ENCODE results near the gene MYO1H. TPM values are rescaled to one million over a fixed set of nuclear protein-coding genes. Genes with fewer than 3 reads are reported as not detected.

Gene MYO1H
- total and polyA plus RNA-seq, 2 of the 8 experiments (the other 6 are each of a cell fraction or from before 2014, with no cell fraction given): 0.03 TPM; not detected in 1

GRCh38 chr12:109494348-109494881 is 146.7 kb downstream of the MYO1H start:
- Histone ChIP-seq H3K27ac (ENCODE audit: low read depth, low read length) (no peak overlapping the region), H3K27me3 (replicated peaks in 1 of 4; ENCODE audit: control insufficient read depth in 3 of 4, extremely low read depth in 1 of 4, insufficient read depth in 3 of 4, low read length in 3 of 4) (no peaks in the 10 kb centered on the region), H2BK120ac (replicated peaks; ENCODE audit: low read depth, low read length) (no peak overlapping the region), H3K4ac (replicated peaks; ENCODE audit: insufficient read length, low read depth, low read length) (no peak overlapping the region), H3K79me2 (ENCODE audit: control insufficient read depth in 1 of 2, insufficient read depth in 2 of 2, low read length in 2 of 2) (no peaks in the 10 kb centered on the region), H3K9ac (replicated peaks in 1 of 4; ENCODE audit: extremely low read depth in 1 of 4, low read depth in 3 of 4, low read length in 3 of 4) (no peak overlapping the region), H3K23me2 (ENCODE audit: low read depth, low read length) (no peaks in the 10 kb centered on the region), H3K4me3 (ENCODE audit: extremely low read depth in 1 of 4, insufficient read depth in 2 of 4, low read depth in 3 of 4, low read length in 4 of 4) (no peak overlapping the region), H3K23ac (ENCODE audit: insufficient read length) (no peak overlapping the region), H2AFZ (ENCODE audit: low read length) (no peak overlapping the region), H2BK5ac (ENCODE audit: low read depth, low read length) (no peak overlapping the region), H2AK5ac (ENCODE audit: low read depth, low read length) (no peak overlapping the region), H3K79me1 (ENCODE audit: low read depth, low read length) (no peaks in the 10 kb centered on the region), H3K4me1 (replicated peaks in 1 of 4; ENCODE audit: control insufficient read depth in 3 of 4, insufficient read depth in 4 of 4, low read length in 3 of 4) (no peaks in the 10 kb centered on the region), H3K56ac (replicated peaks; ENCODE audit: insufficient read length, low read depth, low read length) (no peak overlapping the region), H2BK12ac (ENCODE audit: low read depth, low read length) (no peak overlapping the region), H3K9me3 (ENCODE audit: insufficient read depth in 2 of 2, low read depth in 1 of 2, low read length in 1 of 2) (0 out of 4 replicates have a peak, but pooled peaks cover 0 to 4% of the 10 kb centered on the region in 2 experiments), H4K5ac (ENCODE audit: insufficient read length, low read depth, low read length) (no peak overlapping the region), H3K36me3 (ENCODE audit: control insufficient read depth in 2 of 4, insufficient read depth in 4 of 4, low read length in 3 of 4) (peaks cover 0 to 39% (median 24%) of the 10 kb centered on the region in 4 experiments; a peak in 6 of 8 replicates), H2BK15ac (ENCODE audit: low read length) (no peak overlapping the region), H4K91ac (replicated peaks; ENCODE audit: insufficient read length, low read length) (no peak overlapping the region), H4K8ac (ENCODE audit: extremely low read depth, insufficient read depth, low read length) (no peak overlapping the region), H3K18ac (ENCODE audit: extremely low read depth, low read length) (no peak overlapping the region), H3K14ac (ENCODE audit: insufficient read length) (no peak overlapping the region), H3K4me2 (ENCODE audit: insufficient read depth in 1 of 2, low read depth in 2 of 2, low read length in 2 of 2) (no peak overlapping the region), H4K20me1 (replicated peaks in 1 of 2; ENCODE audit: control insufficient read depth in 1 of 2, insufficient read depth in 2 of 2, low read length in 2 of 2) (no peaks in the 10 kb centered on the region), H2BK20ac (ENCODE audit: low read length) (no peak overlapping the region)
- CTCF ChIA-PET (ENCODE audit: partially characterized antibody): interaction anchor here (0.6 to 3.4 kb wide), 4 partner anchors 61 to 107 kb away, joined by 3 to 14 read pairs (median 6); no protein-coding TSS in a partner anchor
- POLR2A ChIA-PET (ENCODE audit: partially characterized antibody): interaction anchor here (2.0 kb wide), 1 partner anchor 17 kb away, joined by 8 read pairs; the partner anchor contains the start of genes KCTD10 and UBE3B
- no peak for TF ChIP-seq ATF3 (IDR thresholded peaks at IDR 0.05; ENCODE audit: insufficient read depth, low read depth, low read length)
- TF ChIP-seq TAF1 (IDR thresholded peaks at IDR 0.05; ENCODE audit: low read depth, low read length): no peak
- TF ChIP-seq RAD21 (IDR thresholded peaks at IDR 0.05 in 1 of 2, conservative IDR thresholded peaks at IDR 0.05 in 1 of 2; ENCODE audit: low read depth in 2 of 2, low read length in 2 of 2): no peak
- no peak for TF ChIP-seq YY1 (IDR thresholded peaks at IDR 0.05; ENCODE audit: low read depth, low read length)
- no peak for TF ChIP-seq CREB1 (IDR thresholded peaks at IDR 0.05)
- no peak for TF ChIP-seq KDM5A (IDR thresholded peaks at IDR 0.05; ENCODE audit: low read length)
- WGBS, 2 experiments (ENCODE audit: extremely low coverage in 1 of 2, insufficient coverage in 1 of 2, insufficient read length in 1 of 2, insufficient replicate concordance in 2 of 2, low coverage in 1 of 2, low lambda C conversion rate in 2 of 2, missing lambda C conversion rate in 1 of 2): 91% methylated on average over 7 of the region's 7 CpGs; no CpG with 5 or more reads in 1 of the 2 experiments
- DNase-seq (ENCODE audit: low read depth in 1 of 2, low spot score in 2 of 2): no peak
- no peak for FAIRE-seq
